Measurements from ENCODE around the gene SIGLEC5. TPM values are rescaled to one million over a fixed set of nuclear protein-coding genes. Genes with fewer than 3 reads are reported as not detected.

Gene SIGLEC5
- total RNA-seq, 2 donors from 2014 or later, result not detected

GRCh38 chr19:51640386-51640785, 10.2 kb upstream of the SIGLEC5 start:
- Histone ChIP-seq H3K36me3 (ENCODE audit: control insufficient read depth, insufficient read depth, low read length) (no peaks in the 10 kb centered on the region), H3K4me1 (ENCODE audit: control insufficient read depth, insufficient read depth, low read length) (no peaks in the 10 kb centered on the region), H3K4me3 (ENCODE audit: low read length) (no peak overlapping the region), H3K27me3 (ENCODE audit: control insufficient read depth, insufficient read depth, low read length, poor library complexity, severe bottlenecking) (no peaks in the 10 kb centered on the region), H3K9ac (ENCODE audit: extremely low read depth, low read length, poor library complexity, severe bottlenecking) (no peak overlapping the region), H3K9me3 (ENCODE audit: control insufficient read depth, low read length) (peaks cover 8% of the 10 kb centered on the region), H3K27ac (ENCODE audit: low read depth, low read length) (no peak overlapping the region)
- Mint-ChIP-seq H3K27me3 (ENCODE audit: insufficient read depth) (peaks cover 14% of the 10 kb centered on the region), H3K9me3 (peaks cover 23% of the 10 kb centered on the region), H3K4me3 (no peak overlapping the region), H3K4me1 (no peaks in the 10 kb centered on the region), H3K27ac (no peak overlapping the region), H3K36me3 (ENCODE audit: low read depth) (no peaks in the 10 kb centered on the region)
- TF ChIP-seq, protein P1, sequence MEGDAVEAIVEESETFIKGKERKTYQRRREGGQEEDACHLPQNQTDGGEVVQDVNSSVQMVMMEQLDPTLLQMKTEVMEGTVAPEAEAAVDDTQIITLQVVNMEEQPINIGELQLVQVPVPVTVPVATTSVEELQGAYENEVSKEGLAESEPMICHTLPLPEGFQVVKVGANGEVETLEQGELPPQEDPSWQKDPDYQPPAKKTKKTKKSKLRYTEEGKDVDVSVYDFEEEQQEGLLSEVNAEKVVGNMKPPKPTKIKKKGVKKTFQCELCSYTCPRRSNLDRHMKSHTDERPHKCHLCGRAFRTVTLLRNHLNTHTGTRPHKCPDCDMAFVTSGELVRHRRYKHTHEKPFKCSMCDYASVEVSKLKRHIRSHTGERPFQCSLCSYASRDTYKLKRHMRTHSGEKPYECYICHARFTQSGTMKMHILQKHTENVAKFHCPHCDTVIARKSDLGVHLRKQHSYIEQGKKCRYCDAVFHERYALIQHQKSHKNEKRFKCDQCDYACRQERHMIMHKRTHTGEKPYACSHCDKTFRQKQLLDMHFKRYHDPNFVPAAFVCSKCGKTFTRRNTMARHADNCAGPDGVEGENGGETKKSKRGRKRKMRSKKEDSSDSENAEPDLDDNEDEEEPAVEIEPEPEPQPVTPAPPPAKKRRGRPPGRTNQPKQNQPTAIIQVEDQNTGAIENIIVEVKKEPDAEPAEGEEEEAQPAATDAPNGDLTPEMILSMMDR (conservative IDR thresholded peaks at IDR 0.05), result no peak
- no peak for DNase-seq
- WGBS, 2 experiments (ENCODE audit: insufficient coverage in 1 of 2, insufficient read length in 1 of 2), result 89% methylated on average over 3 of the region's 3 CpGs; no CpG with 5 or more reads in 1 of the 2 experiments

GRCh38 chr19:51639916-51640315, 9.7 kb upstream of the SIGLEC5 start:
- 55% methylated on average over 1 of the region's 4 CpGs; no CpG with 5 or more reads in 1 of the 2 experiments for WGBS, 2 experiments (ENCODE audit: insufficient coverage in 1 of 2, insufficient read length in 1 of 2)
- Histone ChIP-seq H3K4me3 (ENCODE audit: low read length) (no peak overlapping the region), H3K27me3 (ENCODE audit: control insufficient read depth, insufficient read depth, low read length, poor library complexity, severe bottlenecking) (no peaks in the 10 kb centered on the region), H3K9me3 (ENCODE audit: control insufficient read depth, low read length) (peaks cover 8% of the 10 kb centered on the region), H3K27ac (ENCODE audit: low read depth, low read length) (no peak overlapping the region), H3K4me1 (ENCODE audit: control insufficient read depth, insufficient read depth, low read length) (no peaks in the 10 kb centered on the region), H3K9ac (ENCODE audit: extremely low read depth, low read length, poor library complexity, severe bottlenecking) (no peak overlapping the region), H3K36me3 (ENCODE audit: control insufficient read depth, insufficient read depth, low read length) (no peaks in the 10 kb centered on the region)
- H3K27me3 Mint-ChIP-seq (ENCODE audit: insufficient read depth), result peaks cover 10% of the 10 kb centered on the region
- H3K27ac Mint-ChIP-seq, result no peak overlapping the region
- H3K9me3 Mint-ChIP-seq, result peaks cover 24% of the 10 kb centered on the region
- DNase-seq, result no peak
- no peaks in the 10 kb centered on the region for H3K4me1 Mint-ChIP-seq
- TF ChIP-seq, protein P1 (conservative IDR thresholded peaks at IDR 0.05), result no peak
- no peaks in the 10 kb centered on the region for H3K36me3 Mint-ChIP-seq (ENCODE audit: low read depth)
- no peak overlapping the region for H3K4me3 Mint-ChIP-seq

GRCh38 chr19:51637362-51637978, 7.3 kb upstream of the SIGLEC5 start:
- no peak overlapping the region for H3K9ac ChIP-seq (ENCODE audit: extremely low read depth, low read length, poor library complexity, severe bottlenecking)
- no peaks in the 10 kb centered on the region for H3K27me3 ChIP-seq (ENCODE audit: control insufficient read depth, insufficient read depth, low read length, poor library complexity, severe bottlenecking)
- no peak overlapping the region for H3K4me3 Mint-ChIP-seq
- peaks cover 32% of the 10 kb centered on the region for H3K9me3 Mint-ChIP-seq
- H3K27ac Mint-ChIP-seq, result no peak overlapping the region
- peaks cover 8% of the 10 kb centered on the region for H3K9me3 ChIP-seq (ENCODE audit: control insufficient read depth, low read length)
- H3K4me1 Mint-ChIP-seq, result no peaks in the 10 kb centered on the region
- no peaks in the 10 kb centered on the region for H3K36me3 Mint-ChIP-seq (ENCODE audit: low read depth)
- TF ChIP-seq, protein P1 (conservative IDR thresholded peaks at IDR 0.05), result peak; percentile 72
- no peak for DNase-seq
- H3K27ac ChIP-seq (ENCODE audit: low read depth, low read length), result no peak overlapping the region
- H3K27me3 Mint-ChIP-seq (ENCODE audit: insufficient read depth), result peaks cover 2% of the 10 kb centered on the region
- no peaks in the 10 kb centered on the region for H3K4me1 ChIP-seq (ENCODE audit: control insufficient read depth, insufficient read depth, low read length)
- H3K36me3 ChIP-seq (ENCODE audit: control insufficient read depth, insufficient read depth, low read length), result no peaks in the 10 kb centered on the region
- WGBS, 2 experiments (ENCODE audit: insufficient coverage in 1 of 2, insufficient read length in 1 of 2), result 0 to 9% methylated on average over 1 to 3 of the region's 5 CpGs
- H3K4me3 ChIP-seq (ENCODE audit: low read length), result no peak overlapping the region

Measured in endodermal cell (in vitro differentiated cells).